Gastrocnemius medialis (tissue), 4 donors: ENCODE measurements around the gene SERPINE1. TPM values are rescaled to one million over a fixed set of nuclear protein-coding genes. Genes with fewer than 3 reads are reported as not detected.

Source experiments
- ATAC-seq, 2 donors: fragments of 150-250 bp; one replicate each; pipeline ENCODE4 v1.9.1; 2016
- DNase-seq, 2 donors: peaks; one replicate each; pipeline ENCODE4 v3.0.0-alpha.2; 2019
- H3K27ac ChIP-seq, 4 donors: fragments of 200-600 bp; sonication (generic); 1 replicate in 1 of 4; 2 replicates in 3 of 4; pipeline ENCODE4 v1.5.1; 2016 to 2018; ENCODE audit warnings: mild to moderate bottlenecking in 2 of 4, moderate library complexity in 1 of 4
- H3K27me3 ChIP-seq, 3 donors: fragments of 200-600 bp; sonication (generic) in 2 of 3; 1 replicate in 1 of 3; 2 replicates in 2 of 3; pipeline versions ENCODE4 v1.5.1 to v1.6.0; 2016 to 2019; ENCODE audit warnings: mild to moderate bottlenecking in 1 of 3, moderate library complexity in 1 of 3
- H3K36me3 ChIP-seq, 2 donors: fragments of 200-600 bp; sonication (generic) in 1 of 2; one replicate each; pipeline ENCODE4 v1.5.1; 2017 to 2018
- H3K4me1 ChIP-seq, 2 donors: fragments of 200-600 bp; sonication (generic) in 1 of 2; one replicate each; pipeline ENCODE4 v1.5.1; 2016 to 2017; ENCODE audit warnings: mild to moderate bottlenecking in 2 of 2
- H3K4me3 ChIP-seq, 4 donors: fragments of 200-600 bp; sonication (generic) in 3 of 4; 1 replicate in 1 of 4; 2 replicates in 3 of 4; pipeline ENCODE4 v1.5.1; 2016 to 2019; ENCODE audit warnings: mild to moderate bottlenecking in 2 of 4
- H3K9me3 ChIP-seq, 3 donors: fragments of 200-600 bp; sonication (generic) in 2 of 3; 1 replicate in 1 of 3; 2 replicates in 2 of 3; pipeline ENCODE4 v1.5.1; 2016 to 2019
- POLR2A ChIP-seq, 2 donors: fragments of 450-650 bp; IDR thresholded peaks; one replicate each; pipeline ENCODE4 v1.6.1; 2017; ENCODE audit warnings: antibody characterized with exemption in 2 of 2, mild to moderate bottlenecking in 2 of 2, moderate library complexity in 2 of 2
- in situ Hi-C, 4 donors: fragments of 200-750 bp; cut with MboI; loops; one replicate each; pipeline versions ENCODE4 v1.15.0 to v1.8.0; 2017; ENCODE audit warnings: low sequenced_read_pairs in 4 of 4
- intact Hi-C: fragments of 100-400 bp; cut with DNase I; formaldehyde crosslinking; loops from one replicate; pipeline ENCODE4 v1.15.1; 2023; ENCODE audit warnings: low total_unique reads
- total RNA-seq, 4 donors: library from RNA; depleted of rRNA; stranded (reverse); fragments of >200 nt; gene quantifications; one replicate each; pipeline versions ENCODE4 v1.1.0 to v1.2.3, GENCODE V29; 2016
- TF ChIP-seq, protein P1 (sequence below), 5 experiments: fragments of 450-650 bp in 3 of 5; fragments of 200-600 bp in 2 of 5; sonication (generic) in 2 of 5; IDR thresholded peaks in 4 of 5; conservative IDR thresholded peaks in 1 of 5; 1 replicate in 4 of 5; 2 replicates in 1 of 5; pipeline ENCODE4 v1.5.1; 2016 to 2019; ENCODE audit warnings: antibody characterized with exemption in 5 of 5, mild to moderate bottlenecking in 3 of 5, moderate library complexity in 3 of 5

Gene SERPINE1
- 10 to 100 TPM in 3 of 4 donors, 1 to 10 TPM in 1; 5.9 to 21.7 (median 12.3) TPM for total RNA-seq

DNA sequence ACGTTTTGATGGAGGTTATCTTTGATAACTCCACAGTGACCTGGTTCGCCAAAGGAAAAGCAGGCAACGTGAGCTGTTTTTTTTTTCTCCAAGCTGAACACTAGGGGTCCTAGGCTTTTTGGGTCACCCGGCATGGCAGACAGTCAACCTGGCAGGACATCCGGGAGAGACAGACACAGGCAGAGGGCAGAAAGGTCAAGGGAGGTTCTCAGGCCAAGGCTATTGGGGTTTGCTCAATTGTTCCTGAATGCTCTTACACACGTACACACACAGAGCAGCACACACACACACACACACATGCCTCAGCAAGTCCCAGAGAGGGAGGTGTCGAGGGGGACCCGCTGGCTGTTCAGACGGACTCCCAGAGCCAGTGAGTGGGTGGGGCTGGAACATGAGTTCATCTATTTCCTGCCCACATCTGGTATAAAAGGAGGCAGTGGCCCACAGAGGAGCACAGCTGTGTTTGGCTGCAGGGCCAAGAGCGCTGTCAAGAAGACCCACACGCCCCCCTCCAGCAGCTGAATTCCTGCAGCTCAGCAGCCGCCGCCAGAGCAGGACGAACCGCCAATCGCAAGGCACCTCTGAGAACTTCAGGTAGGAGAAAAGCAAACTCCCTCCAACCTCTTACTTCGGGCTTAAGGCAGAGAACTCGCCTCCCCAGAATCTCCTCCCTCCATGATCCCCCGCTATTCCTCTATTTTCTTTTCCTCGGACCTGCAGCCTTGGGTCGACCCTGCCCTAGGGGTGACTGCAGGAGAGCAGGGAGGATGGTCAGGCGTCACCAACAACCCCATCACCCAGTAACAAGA lies at the start of gene SERPINE1:
Gene SERPINE1 (plus strand): TSS at position 454 of the 809 bp plus-strand sequence. CDS start 1,290 bp downstream, outside the sequence.
- Histone ChIP-seq H3K27me3 (peaks cover 9 to 22% (median 19%) of the 10 kb centered on the region in 3 donors), H3K9me3 (no peaks in the 10 kb centered on the region), H3K4me3 (peak within 1 kb of the TSS; percentile 23 to 48 (median 38)), H3K36me3 (no peaks in the 10 kb centered on the region), H3K27ac (peak within 1 kb of the TSS; percentile 68 to 82 (median 75)), H3K4me1 (peaks cover 16 to 19% of the 10 kb centered on the region in 2 donors)
- DNase-seq (peak; percentile 82 to 90), ATAC-seq (peak; percentile 85 to 86)
- TF ChIP-seq POLR2A (IDR thresholded peaks at IDR 0.05) = peak; percentile 63 to 84
- TF ChIP-seq, protein P1, sequence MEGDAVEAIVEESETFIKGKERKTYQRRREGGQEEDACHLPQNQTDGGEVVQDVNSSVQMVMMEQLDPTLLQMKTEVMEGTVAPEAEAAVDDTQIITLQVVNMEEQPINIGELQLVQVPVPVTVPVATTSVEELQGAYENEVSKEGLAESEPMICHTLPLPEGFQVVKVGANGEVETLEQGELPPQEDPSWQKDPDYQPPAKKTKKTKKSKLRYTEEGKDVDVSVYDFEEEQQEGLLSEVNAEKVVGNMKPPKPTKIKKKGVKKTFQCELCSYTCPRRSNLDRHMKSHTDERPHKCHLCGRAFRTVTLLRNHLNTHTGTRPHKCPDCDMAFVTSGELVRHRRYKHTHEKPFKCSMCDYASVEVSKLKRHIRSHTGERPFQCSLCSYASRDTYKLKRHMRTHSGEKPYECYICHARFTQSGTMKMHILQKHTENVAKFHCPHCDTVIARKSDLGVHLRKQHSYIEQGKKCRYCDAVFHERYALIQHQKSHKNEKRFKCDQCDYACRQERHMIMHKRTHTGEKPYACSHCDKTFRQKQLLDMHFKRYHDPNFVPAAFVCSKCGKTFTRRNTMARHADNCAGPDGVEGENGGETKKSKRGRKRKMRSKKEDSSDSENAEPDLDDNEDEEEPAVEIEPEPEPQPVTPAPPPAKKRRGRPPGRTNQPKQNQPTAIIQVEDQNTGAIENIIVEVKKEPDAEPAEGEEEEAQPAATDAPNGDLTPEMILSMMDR (IDR thresholded peaks at IDR 0.05 in 4 of 5, conservative IDR thresholded peaks at IDR 0.05 in 1 of 5) = no peak
- intact Hi-C loops = no loop called here
- in situ Hi-C loops = no loop called here

DNA sequence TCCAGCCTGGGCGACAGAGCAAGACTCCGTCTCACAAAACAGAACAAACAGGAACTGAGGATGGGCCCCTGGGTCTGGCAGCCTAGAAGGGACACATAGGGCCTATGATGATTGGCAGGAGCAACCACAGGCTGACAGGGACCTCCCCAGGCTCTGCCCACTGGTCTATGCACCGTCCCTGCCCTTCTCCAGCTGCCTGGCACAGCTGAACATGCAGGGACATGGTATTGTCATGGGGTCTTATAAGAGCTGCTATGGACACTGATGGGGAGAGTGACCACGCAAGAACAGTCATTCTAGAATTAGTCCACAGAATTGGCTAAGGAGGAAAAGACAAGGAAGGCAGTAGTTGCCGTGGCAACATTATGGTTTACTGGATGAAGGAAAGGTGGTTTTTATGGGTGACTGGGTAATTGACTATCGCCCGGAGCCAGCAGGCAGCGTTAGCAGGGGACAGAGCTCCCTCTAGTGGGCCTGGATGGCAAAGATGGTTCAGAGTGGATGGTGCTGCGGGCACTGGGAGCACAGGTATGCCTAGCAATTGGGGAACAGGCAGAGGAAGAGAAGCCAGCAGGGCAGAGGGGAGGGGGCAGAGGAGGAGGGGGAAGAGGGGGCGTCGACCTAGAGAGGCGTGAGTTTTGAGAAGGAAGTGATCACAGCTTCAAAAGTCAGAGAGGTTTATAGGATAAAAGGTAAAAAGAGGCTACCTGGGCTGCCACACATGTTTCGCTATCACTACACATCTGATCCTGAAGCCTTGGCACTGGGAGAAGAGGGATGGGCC lies 49.4 kb upstream of the SERPINE1 start:
- no peaks in the 10 kb centered on the region for H3K4me1 ChIP-seq
- intact Hi-C loops (no loop called here), in situ Hi-C loops (no loop called here)
- no peak overlapping the region for H3K27ac ChIP-seq
- ATAC-seq (peak; percentile 69 to 91), DNase-seq (peak; percentile 42 to 43)
- no peak for TF ChIP-seq POLR2A (IDR thresholded peaks at IDR 0.05)
- TF ChIP-seq, protein P1 (IDR thresholded peaks at IDR 0.05 in 4 of 5, conservative IDR thresholded peaks at IDR 0.05 in 1 of 5) = peak; percentile 38 to 89 (median 66)
- no peak overlapping the region for H3K4me3 ChIP-seq
- H3K36me3 ChIP-seq = no peaks in the 10 kb centered on the region
- H3K9me3 ChIP-seq = no peaks in the 10 kb centered on the region
- H3K27me3 ChIP-seq = no peaks in the 10 kb centered on the region

DNA sequence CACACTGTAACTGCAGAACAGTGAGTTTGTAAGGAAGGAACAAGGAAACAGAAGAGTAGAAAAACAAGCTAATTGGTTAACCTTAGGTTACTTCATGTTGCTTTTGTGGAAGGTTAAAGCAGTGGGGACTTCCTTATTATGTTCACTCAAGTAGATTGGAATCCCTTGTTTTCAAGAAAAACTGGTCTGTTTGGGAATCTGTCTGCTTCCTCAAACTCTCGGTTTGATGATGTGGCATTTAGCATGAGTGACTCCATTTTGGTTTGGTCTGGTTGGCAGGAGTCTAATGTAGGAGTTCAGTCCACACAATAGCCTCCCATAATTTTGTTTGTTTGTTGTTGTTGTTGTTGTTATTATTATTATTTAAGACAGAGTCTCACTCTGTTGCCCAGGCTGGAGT lies 45.5 kb upstream of the SERPINE1 start:
- no peak for DNase-seq
- H3K27me3 ChIP-seq = no peaks in the 10 kb centered on the region
- TF ChIP-seq, protein P1 (IDR thresholded peaks at IDR 0.05 in 4 of 5, conservative IDR thresholded peaks at IDR 0.05 in 1 of 5) = no peak
- TF ChIP-seq POLR2A (IDR thresholded peaks at IDR 0.05) = no peak
- no peak for ATAC-seq
- in situ Hi-C loops = loop anchor here in 1 of 4 donors (10.0 kb wide), 1 partner anchor 53 kb away; no protein-coding TSS in a partner anchor
- intact Hi-C loops = no loop called here
- no peak overlapping the region for H3K4me3 ChIP-seq
- H3K36me3 ChIP-seq = no peaks in the 10 kb centered on the region
- H3K4me1 ChIP-seq = peaks cover 10 to 12% of the 10 kb centered on the region in 2 donors
- H3K9me3 ChIP-seq = no peaks in the 10 kb centered on the region
- no peak overlapping the region for H3K27ac ChIP-seq

DNA sequence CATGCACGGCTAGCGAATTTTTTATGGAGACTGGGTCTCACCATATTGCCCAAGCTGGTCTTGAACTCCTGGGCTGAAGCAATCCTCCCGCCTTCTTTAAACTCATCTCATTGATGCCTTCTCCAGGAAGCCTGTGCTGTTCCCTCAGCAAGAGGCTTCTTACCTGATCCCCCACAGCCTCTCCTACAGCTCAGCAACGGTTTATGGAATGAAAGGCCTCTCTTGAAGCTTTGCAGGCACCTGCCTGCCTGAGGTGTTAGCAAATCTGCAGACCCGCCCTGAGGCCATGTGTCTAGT lies 42.1 kb upstream of the SERPINE1 start:
- TF ChIP-seq, protein P1 (IDR thresholded peaks at IDR 0.05 in 4 of 5, conservative IDR thresholded peaks at IDR 0.05 in 1 of 5) = no peak
- TF ChIP-seq POLR2A (IDR thresholded peaks at IDR 0.05) = no peak
- intact Hi-C loops (loop anchor here (2.0 to 5.0 kb wide), 2 partner anchors 157 to 190 kb away; partner anchors contain the start of gene ACHE), in situ Hi-C loops (loop anchor here in 1 of 4 donors (10.0 kb wide), 1 partner anchor 50 kb away; no protein-coding TSS in a partner anchor)
- Histone ChIP-seq H3K27me3 (no peaks in the 10 kb centered on the region), H3K9me3 (no peaks in the 10 kb centered on the region), H3K36me3 (peaks cover 0 to 20% of the 10 kb centered on the region in 2 donors), H3K4me3 (peak overlapping the region; percentile 74 to 87 (median 76)), H3K27ac (peak overlapping the region; percentile 90 to 94 (median 91)), H3K4me1 (peaks cover 15 to 18% of the 10 kb centered on the region in 2 donors)
- ATAC-seq (no peak), DNase-seq (no peak)
